HG02884 (cell line): ENCODE results near the gene FBRS.
A peak's percentile ranks its signal among the peaks of the same experiment; 100 is the strongest.

ENCODE experiments used
- ATAC-seq: cut with Tn5 transposase; IDR thresholded peaks from one replicate; pipeline ENCODE4 v1.9.1; 2021; ENCODE audit warnings: mild to moderate bottlenecking, moderate library complexity; ENCODE audit not compliant: unreplicated experiment

The FBRS gene

DNA sequence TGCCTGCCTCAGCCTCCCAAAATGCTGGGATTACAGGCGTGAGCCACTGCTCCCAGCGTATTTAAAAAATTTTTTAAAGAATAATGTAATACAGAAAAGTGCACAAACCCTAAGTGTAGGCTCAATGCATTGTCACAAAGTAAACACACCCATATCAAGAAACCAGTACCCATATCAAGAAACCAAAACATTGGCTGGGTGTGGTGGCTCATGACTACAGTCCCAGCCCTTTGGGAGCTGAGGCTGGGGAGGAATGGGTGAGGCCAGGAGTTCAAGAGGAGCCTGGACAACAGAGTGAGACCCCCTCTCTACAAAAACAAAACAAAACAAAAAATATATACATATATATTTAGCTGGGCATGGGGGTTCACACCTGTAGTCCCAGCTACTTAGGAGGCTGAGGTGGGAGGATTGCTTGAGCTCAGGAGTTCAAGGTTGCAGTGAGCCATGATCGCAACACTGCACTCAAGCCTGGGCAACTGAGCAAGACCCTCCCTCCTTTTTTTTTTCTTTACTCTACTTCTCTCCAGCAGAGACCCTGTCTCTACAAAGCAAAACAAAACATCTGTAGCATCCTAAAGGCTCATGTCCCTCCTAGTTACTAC lies 16.8 kb upstream of the FBRS start:
- no peak for ATAC-seq

DNA sequence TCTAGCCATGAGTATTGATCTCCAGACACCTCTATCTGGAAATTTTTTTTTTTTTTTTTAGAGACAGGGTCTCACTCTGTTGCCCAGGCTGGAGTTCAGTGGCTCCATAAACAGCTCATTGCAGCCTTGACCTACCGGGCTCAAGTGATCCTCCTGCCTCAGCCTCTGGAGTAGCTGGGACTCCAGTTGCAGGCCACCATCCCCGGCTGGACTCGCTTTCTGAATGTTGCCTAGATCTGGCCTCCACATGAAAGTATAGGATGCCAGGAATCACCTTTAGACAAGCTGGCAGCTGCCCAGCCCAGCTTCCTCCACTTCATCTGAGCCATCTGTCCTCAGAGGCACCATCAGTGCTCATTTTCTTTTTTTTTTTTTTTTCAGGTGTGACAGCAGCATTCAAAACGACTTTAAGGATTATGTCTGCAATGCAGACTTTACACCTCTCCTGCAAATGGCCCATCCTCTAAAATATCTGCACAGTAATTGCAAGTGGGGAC lies 13.8 kb upstream of the FBRS start:
- no peak for ATAC-seq

DNA sequence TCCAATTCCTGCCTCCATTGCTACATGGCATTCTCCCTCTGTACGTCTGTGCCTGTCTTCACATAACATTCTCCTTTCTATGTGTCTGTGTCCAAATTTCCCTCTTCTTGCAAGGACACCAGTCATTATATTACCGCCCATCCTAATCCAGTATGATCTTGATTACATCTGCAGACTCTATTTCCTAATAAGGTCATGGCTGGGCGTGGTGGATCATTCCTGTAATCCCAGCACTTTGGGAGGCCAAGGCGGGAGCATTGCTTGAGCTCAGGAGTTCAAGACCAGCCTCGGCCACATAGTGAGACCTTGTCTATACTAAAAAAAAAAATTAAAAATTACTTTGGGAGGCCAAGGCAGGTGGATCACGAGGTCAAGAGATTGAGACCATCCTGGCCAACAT lies 12.5 kb upstream of the FBRS start:
- ATAC-seq: no peak

DNA sequence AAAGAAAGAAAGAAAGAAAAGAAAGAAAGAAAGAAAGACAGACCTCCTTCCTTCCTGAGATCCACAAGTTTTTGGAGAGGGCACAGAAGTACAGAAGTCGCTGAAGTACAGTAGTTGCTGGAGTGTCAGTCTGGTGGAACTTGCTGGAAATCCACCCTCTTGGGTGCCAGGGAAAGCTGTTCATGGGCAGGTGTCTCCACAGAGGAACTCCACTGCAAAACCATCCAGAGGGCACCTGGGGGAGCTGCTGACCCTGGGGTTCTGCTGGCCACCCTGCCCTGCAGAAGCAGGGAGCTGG lies 11.0 kb upstream of the FBRS start:
- ATAC-seq: no peak

DNA sequence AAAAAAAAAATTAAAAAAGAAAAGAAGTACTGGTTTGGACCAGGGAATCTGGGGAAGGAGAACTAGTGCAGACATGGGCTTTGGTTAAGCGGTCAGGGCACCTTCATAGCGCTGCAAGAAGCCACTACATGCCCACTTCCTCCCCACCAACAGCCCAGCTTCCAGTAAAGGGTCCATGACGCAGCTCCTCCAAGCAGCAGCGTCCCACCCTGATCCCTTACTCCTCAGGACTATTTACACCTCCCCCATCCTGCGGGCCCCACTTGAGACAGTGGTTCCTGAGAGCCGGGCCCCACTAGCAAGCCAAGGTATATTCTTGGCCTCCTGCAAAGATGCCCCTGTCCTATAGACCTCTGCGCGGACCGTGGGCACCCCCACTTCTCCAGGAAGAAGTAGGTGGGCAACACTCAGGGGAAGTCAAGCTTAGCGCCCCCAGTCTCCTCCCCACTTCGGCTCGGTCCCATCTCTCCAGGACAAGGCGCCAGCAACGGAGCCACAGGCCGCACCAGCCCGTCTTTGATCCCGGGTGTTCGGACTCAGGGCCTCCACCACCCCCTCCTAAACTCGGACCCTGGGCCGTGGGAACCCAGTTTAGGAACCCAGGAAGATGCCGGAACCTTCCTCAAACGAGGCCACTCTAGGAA lies 8.4 kb upstream of the FBRS start:
- ATAC-seq: no peak

DNA sequence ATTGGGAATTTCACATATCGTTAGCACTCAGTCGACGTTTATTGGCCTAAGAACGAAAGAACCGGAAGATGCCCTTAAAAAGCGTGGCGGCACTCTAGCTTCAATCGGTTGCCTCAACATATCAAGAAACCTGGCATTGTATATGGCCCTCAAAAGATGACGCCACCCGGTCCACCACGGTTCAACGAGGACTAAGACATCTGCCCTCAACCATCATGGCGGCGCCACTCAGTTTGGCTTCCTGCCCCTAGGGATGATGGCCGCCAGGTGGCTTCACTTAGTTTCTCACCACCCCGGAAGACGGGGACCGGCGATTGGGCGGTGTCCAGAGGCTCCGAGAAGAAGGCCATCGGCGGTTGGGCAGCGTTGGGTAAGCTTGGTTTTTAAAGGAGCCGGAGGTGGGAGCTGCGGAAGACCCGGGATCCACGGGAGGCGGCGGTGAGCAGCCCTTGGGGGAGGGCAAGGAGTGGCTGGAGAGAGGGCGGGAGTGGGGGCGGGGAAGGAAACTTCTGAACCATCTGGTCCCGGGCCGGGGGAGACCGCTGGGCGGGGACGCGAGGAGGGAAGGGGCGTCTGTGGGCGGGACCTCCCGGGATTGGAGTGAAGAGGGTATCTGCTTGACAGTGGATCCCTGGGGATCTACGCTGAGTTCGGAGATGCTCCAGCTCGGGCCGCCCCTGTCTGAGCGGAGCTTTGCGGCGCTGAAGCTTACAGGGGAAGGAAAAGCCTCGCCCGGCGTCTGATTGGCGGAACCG lies 7.7 kb upstream of the FBRS start, which contains the start of gene PRR14:
Gene PRR14, plus strand, starts transcription at position 592 of the 755 bp plus-strand sequence. CDS start 686 bp downstream, outside the sequence.
- peak; percentile 64 for ATAC-seq

DNA sequence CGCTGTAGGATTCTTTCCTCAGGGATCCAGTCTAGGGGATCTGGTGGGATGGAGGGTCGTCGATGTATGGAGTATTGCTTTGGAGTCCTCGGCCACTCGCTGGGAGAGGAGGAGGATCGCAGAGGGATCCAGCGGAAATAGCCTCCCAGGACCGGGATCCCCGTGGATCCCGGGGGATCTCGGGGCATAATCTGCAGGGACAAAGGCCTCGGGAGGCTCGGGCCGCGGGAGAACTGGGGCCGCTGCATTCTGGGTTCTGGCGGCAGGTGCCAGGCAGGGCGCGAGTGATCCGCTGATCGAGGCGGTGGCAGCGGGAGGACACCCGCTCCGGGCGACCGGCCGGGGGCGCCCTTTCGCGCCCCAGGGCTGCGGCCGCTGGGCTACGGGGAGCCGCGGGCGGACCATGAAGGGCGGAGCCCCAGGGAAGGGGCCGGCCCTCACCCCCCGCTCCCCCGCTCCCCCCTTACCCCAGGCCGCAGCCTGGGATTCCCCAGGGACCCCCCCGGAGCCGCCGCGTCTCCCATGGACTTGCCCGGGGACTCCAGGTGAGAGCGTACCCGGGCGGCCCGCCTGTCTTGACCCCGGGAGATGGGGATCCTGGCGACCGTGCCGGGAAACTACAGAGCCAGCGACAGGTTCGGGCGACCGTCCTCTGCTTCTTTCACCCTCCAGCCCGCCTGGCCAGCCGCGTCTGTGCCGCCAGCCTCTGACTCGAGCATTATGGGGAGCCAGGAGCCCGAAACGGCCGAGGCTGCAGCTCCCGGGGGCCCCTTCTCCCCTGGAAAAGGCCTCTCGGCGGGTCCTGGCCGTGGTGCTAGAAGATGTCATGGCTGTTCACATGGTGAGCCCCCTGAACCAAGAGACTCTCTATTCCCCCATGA lies 6.9 kb upstream of the FBRS start:
- peak; percentile 41 for ATAC-seq

DNA sequence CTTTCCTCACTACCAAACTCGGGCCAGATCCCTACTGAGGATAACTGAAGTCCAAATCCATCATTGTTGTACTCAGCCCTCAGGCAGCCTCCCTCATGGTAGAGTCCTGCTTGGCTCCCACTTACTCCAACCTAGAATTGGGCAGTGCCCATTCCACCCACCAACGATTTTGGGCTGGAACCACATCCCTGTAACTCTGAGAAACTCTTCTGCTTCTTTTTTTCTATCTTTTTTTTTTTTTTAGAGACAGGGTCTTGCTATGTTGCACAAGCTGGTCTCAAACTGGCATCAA lies 6.3 kb upstream of the FBRS start:
- no peak for ATAC-seq

DNA sequence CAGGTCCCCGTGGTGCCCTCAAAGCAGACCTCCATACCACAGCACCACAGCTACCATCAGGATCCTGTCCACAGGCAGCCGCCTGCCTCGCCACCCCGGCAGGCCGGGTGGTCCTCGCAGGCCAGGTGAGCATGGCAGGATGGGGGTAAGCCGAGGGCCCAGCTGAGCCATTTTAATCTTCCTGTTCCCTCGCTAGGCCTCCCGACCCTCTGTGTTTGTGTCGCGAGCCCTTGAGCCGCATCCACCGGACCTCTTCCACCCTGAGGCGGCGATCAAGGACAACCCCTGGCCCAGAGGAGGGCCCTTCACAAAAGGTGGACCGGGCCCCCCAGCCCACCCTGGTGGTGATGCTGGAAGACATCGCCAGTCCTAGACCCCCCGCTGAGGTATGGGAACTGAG lies 5.5 kb upstream of the FBRS start:
- ATAC-seq: no peak

DNA sequence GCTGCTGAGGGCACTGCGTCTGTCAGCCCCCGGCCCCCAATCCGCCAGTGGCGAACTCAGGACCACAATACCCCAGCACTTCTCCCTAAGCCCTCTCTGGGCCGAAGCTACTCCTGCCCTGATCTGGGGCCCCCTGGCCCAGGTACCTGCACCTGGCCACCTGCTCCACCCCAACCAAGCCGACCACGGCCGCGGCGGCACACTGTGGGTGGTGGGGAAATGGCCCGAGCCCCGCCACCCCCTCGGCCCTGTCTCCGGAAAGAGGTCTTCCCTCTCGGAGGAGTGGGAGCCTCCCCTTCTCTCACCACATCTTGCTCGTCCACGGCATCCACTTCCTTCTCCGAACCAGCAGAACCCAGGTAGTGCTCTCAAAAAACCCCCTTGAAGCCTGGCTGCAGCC lies 3.4 kb upstream of the FBRS start:
- ATAC-seq: no peak

DNA sequence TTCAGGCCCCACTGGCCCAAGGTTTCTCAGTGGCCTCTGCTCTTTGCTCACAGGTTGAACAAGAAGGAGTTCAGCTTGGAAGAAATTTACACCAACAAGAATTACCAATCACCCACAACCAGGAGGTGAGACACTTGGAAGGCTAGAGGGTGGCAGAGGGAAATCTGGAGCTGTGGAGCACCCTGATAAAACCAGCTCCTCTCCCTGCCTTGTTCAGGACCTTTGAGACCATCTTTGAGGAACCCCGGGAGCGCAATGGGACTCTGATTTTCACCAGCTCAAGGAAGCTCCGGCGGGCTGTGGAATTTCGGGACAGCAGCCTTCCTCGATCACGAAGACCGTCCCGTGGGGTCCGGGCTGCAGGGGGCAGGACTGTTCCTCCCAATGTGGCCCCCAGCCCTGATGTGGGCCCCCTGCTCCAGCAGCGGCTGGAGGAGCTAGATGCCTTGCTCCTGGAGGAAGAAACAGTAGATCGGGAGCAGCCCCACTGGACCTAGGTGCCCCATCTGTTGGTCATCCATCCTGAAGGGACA lies 2.4 kb upstream of the FBRS start:
- no peak for ATAC-seq

DNA sequence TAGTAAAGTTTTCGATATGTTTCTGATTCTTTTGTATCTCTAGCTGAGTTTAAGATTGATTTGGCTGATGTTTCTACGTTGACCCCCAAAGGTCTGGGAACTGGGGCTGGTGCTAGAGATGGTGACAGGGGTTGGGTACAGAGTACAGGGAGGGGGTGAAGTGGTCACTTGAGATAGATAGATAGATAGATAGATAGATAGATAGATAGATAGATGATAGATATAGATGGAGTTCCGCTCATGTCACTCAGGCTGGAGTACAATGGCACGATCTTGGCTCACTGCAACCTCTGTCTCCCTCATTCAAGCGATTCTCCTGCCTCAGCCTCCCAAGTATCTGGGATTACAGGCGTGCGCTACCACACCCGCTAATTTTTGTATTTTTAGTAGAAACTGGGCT lies 1.8 kb upstream of the FBRS start:
- ATAC-seq: no peak

DNA sequence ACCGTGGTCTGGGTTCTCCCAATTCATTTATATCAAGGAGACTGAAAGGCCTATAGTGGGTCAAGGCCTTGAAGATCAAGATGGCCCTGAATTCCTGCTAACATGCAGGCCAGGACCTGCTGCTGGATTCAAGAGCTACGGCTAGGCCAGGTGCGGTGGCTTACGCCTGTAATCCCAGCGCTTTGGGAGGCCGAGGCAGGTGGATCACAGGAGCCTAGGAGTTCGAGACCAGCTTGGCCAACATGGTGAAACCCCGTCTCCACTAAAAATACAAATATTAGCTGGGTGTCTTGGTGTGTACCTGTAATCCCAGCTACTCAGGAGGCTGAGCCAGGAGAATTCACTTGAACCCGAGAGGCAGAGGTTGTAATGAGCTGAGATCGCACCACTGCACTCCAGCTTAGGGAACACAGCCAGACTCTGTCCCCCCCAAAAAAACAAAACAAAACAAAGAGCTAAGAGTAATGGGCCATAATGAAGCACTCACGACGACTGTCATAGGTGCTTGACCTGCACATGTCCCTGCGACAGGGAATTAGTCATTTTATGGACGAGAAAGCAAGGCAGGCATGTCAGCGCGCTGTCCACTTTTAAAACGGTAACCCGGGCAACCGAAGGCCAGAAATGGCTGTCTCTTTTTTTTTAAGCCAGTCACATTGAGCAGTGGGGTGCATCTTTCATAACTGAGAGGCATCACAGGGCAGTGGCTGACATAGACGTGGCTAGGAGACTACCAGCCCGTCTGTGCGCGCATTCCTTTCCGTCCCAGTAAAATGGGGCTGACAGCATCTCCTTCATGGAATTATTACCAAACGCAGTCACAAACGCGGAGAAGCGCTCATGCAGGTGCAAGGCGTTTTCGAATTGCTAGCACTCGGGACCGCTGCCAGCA lies 1.0 kb upstream of the FBRS start:
- no peak for ATAC-seq

DNA sequence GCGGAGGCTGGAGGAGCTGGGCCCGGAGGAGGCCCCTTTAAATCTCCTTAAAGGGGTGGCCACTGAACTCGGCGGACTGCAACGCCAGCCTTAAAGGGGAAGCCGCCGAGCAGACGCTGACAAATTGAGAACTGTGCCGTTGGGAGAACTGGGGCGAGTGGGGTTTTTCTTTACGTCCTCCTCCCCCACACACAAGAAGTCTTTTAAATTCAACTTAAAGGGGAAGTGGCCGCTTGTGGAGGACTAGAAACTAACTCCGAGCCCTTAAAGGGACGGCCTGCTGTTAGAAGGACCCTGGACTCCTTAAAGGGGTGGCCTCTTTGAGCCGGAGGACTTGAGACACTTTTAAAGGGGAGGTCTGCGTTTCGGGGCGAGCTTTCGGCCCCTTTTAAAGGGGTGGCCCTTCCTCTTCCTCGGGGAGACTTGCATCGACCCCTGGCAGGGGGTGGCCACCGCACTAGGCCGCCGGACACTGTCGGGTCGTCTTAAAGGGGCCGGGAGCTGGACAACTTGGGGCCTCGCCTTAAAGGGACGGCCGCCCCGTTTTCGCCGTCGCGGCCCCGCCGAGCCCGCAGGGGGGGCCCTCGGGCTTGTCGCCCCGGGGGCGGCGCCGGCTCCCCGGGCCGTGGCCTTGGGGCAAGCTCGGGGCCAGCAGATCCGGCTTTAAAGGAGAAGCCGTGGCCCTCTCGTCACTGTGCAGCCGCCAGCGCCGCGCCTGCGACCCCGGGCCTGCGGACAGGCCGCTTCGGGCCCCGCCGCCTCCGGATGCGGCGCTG lies 688 bp downstream of the FBRS start:
- peak; percentile 41 for ATAC-seq

DNA sequence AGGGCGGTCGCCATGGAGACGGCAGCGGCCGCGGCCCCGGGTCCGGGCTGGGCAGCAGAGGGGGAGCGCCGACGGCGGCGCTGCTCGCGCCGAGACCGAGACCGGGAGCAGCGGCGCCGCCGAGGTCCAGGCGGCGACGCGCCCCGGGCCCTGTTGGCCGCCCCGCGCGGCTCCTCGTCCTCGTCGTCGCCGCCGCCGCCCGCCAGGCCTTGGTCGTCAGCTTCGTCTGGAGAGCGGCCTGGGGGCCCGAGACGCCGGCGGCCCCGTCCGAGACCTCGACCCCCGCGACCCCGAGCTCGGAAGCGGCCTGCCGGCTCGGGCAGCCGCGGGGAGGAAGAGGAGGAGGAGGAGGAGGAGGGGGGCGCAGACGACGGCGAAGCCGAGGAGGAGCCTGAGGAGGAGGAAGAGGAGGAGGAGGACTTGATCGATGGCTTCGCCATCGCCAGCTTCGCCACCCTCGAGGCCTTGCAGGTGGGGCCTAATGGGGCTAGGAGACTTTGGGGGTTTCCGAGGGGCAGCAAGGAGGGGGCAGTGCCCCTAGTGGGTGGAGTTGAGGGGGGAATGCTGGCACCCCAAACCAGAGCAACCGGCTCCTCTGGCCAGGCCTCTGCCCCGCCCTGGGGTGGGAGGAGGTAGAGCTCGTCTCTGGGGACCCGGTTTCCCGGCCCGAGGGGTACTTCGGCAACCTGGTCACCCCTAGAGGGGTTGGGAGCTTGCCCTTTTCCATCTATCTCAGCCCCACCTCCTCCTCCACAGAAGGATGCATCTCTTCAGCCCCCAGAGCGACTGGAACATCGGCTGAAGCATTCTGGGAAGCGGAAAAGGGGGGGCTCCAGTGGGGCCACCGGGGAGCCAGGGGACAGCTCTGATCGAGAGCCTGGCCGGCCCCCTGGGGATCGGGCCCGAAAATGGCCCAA lies 1.5 kb downstream of the FBRS start:
- ATAC-seq: no peak

DNA sequence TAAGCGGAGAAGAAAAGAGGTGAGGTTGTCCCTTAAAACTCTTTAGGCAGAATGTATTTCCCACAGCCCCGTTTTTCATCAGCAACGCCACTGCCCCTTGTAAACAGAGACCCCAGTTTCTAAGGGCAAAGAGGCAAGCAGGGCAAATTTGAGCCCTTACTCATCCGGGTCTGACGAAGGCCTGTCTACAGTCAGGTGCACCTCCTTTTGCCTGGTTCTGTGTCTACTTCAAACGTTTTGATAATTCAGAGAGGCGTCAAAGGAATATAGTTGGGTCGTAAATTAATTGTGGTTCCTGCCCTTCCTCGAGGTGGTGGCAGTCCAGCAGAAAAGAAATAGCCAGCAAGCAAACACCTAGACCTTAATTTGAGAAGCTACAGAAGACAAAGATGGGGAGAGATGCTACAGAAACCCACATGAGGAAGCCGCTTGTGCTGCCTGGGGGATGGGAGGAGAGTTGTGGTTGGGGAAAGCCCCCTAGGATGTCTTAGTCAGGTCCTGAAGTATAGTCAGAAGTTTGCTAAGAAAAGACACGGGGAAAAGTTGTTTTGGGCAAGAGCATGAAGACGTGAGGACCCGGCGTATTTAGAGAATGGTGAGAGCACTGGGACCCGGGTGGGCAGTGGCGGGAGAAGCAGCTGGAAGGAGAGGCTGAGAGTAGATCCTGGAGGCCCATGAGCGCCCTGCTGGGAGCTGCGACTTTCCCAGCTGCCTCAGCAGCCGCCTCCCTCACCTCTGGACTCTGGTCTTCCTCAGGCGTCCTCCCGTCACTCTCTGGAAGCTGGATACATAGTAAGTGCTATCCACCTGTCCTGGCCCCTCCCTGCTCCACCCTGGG lies 2.4 kb downstream of the FBRS start:
- no peak for ATAC-seq

DNA sequence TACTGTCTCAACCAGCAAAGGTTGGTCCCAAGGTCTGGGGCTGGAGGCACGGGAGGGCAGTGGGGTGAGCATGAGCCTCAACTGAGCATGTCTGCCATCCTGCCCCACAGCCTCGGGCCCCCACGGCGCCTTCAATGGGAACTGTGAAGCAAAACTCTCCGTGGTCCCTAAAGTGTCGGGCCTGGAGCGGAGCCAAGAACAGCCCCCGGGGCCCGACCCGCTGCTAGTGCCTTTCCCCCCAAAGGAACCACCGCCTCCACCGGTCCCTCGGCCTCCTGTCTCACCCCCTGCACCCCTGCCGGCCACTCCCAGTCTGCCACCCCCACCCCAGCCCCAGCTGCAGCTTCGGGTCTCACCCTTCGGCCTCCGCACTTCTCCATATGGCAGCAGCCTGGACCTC lies 4.2 kb downstream of the FBRS start:
- no peak for ATAC-seq

DNA sequence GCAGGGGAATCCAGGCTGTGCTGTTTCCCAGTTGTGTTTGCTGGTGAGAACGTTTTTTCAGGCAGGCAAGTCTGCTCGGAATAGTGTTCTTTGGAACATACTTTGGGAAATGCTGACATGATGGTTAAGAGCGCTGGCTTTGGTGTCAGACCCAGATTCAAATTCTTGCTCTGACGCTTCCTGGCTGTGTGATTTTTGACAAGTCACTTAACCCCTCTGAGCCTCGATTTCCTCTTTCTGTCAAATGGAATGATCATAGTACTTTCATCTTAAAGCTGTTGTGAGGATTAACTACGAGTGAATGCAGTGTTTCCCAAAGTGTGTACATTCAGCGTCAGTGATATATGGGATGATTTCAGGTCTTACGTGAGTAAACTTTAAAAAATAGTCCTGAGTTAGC lies 4.8 kb downstream of the FBRS start:
- ATAC-seq: no peak
